ENCODE measurements around the gene USP13.

The USP13 gene

GRCh38 chr3:179731544-179731943 lies 78.7 kb downstream of the USP13 start:
- Histone ChIP-seq H3K27ac (no peak overlapping the region), H3K4me3 (no peak overlapping the region)

GRCh38 chr3:179732661-179733348 lies 80.0 kb downstream of the USP13 start:
- no peak for DNase-seq (ENCODE audit: low spot score)
- H3K27ac ChIP-seq, result no peak overlapping the region

More at GRCh38 chr3:179731544-179731943, 78.7 kb downstream of the USP13 start:
- no peak for DNase-seq (ENCODE audit: low spot score)
- TF ChIP-seq, protein P1, sequence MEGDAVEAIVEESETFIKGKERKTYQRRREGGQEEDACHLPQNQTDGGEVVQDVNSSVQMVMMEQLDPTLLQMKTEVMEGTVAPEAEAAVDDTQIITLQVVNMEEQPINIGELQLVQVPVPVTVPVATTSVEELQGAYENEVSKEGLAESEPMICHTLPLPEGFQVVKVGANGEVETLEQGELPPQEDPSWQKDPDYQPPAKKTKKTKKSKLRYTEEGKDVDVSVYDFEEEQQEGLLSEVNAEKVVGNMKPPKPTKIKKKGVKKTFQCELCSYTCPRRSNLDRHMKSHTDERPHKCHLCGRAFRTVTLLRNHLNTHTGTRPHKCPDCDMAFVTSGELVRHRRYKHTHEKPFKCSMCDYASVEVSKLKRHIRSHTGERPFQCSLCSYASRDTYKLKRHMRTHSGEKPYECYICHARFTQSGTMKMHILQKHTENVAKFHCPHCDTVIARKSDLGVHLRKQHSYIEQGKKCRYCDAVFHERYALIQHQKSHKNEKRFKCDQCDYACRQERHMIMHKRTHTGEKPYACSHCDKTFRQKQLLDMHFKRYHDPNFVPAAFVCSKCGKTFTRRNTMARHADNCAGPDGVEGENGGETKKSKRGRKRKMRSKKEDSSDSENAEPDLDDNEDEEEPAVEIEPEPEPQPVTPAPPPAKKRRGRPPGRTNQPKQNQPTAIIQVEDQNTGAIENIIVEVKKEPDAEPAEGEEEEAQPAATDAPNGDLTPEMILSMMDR (IDR thresholded peaks at IDR 0.05), result no peak

DNA sequence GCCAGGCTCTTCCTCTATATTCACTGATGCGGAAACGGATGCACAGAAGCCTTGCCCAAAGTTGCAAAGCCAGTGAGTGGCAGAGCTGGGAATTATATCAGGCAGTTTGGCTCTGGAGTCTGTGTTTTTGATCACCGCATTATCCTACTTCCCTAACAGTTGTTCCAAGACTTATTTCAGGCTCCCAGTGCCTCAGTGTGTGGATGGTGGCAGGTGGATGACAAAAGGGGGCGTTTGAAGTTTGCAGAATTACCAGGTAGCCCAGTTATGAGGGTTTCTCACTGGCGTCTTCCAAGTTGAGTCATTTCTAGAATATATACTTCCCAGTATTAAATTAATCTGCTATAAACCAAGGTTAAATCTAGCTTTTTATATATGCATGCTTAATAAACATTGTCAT lies 81.0 kb downstream of the USP13 start:
- DNase-seq (ENCODE audit: low spot score), result no peak
- TF ChIP-seq, protein P1 (IDR thresholded peaks at IDR 0.05), result no peak
- no peak overlapping the region for H3K27ac ChIP-seq
- no peak overlapping the region for H3K4me3 ChIP-seq

More at GRCh38 chr3:179732661-179733348, 80.0 kb downstream of the USP13 start:
- no peak overlapping the region for H3K4me3 ChIP-seq
- TF ChIP-seq, protein P1 (IDR thresholded peaks at IDR 0.05), result no peak

GRCh38 chr3:179734497-179735281 lies 81.8 kb downstream of the USP13 start:
- no peak overlapping the region for H3K4me3 ChIP-seq
- TF ChIP-seq, protein P1 (IDR thresholded peaks at IDR 0.05), result no peak
- DNase-seq (ENCODE audit: low spot score), result no peak
- no peak overlapping the region for H3K27ac ChIP-seq

GRCh38 chr3:179735321-179735720 lies 82.5 kb downstream of the USP13 start:
- no peak overlapping the region for H3K4me3 ChIP-seq
- no peak overlapping the region for H3K27ac ChIP-seq
- no peak for DNase-seq (ENCODE audit: low spot score)
- TF ChIP-seq, protein P1 (IDR thresholded peaks at IDR 0.05), result no peak

GRCh38 chr3:179738998-179739397 lies 86.2 kb downstream of the USP13 start:
- H3K4me3 ChIP-seq, result no peak overlapping the region
- no peak overlapping the region for H3K27ac ChIP-seq
- TF ChIP-seq, protein P1 (IDR thresholded peaks at IDR 0.05), result no peak
- DNase-seq (ENCODE audit: low spot score), result no peak
